Naive B cell (primary cell): ENCODE data around the gene KIR3DL3. TPM values are rescaled to one million over a fixed set of nuclear protein-coding genes. Genes with fewer than 3 reads are reported as not detected.
"Not testable (repeated sequence)": the region's sequence is repeated elsewhere in the genome, so short reads cannot be mapped to it uniquely, and the experiment has no call there.

Source experiments
- ATAC-seq, 2 donors: fragments of 150-1000 bp; cut with Tn5 transposase; 2 replicates each; pipeline ENCODE4 v1.10.0; 2021; ENCODE audit warnings: low read depth in 2 of 2, mild to moderate bottlenecking in 2 of 2, moderate library complexity in 2 of 2
- DNase-seq: peaks from one replicate; pipeline ENCODE4 v3.0.0; 2022
- H3K27ac Mint-ChIP-seq, 6 donors: one replicate each; pipeline ENCODE4 v1.8.0; 2020 to 2022; ENCODE audit warnings: mild to moderate bottlenecking in 6 of 6, mixed read lengths in 6 of 6, moderate library complexity in 5 of 6, inconsistent platforms in 2 of 6
- H3K27me3 Mint-ChIP-seq, 3 donors: one replicate each; pipeline ENCODE4 v1.8.0; 2021 to 2022; ENCODE audit warnings: mixed read lengths in 3 of 3, mild to moderate bottlenecking in 1 of 3
- H3K36me3 Mint-ChIP-seq, 2 donors: one replicate each; pipeline ENCODE4 v1.8.0; 2020 to 2022; ENCODE audit warnings: mixed read lengths in 2 of 2, inconsistent platforms in 1 of 2, mild to moderate bottlenecking in 1 of 2
- H3K4me1 Mint-ChIP-seq, 3 donors: one replicate each; pipeline ENCODE4 v1.8.0; 2020 to 2022; ENCODE audit warnings: mixed read lengths in 3 of 3, inconsistent platforms in 1 of 3, mild to moderate bottlenecking in 1 of 3, moderate library complexity in 1 of 3
- H3K4me3 Mint-ChIP-seq, 8 donors: one replicate each; pipeline ENCODE4 v1.8.0; 2020 to 2022; ENCODE audit warnings: mild to moderate bottlenecking in 8 of 8, mixed read lengths in 8 of 8, moderate library complexity in 8 of 8, inconsistent platforms in 2 of 8
- H3K9me3 Mint-ChIP-seq, 7 donors: one replicate each; pipeline ENCODE4 v1.8.0; 2020 to 2022; ENCODE audit warnings: mixed read lengths in 7 of 7, mild to moderate bottlenecking in 5 of 7, inconsistent platforms in 2 of 7, moderate library complexity in 1 of 7
- polyA plus RNA-seq, 6 donors: library from polyadenylated mRNA; unstranded; fragments of 300-500 nt; fragmentation: Illumina TruSeq; gene quantifications; one replicate each; pipeline ENCODE4 v1.2.3, GENCODE V29; 2021; ENCODE audit warnings: low read depth in 6 of 6

KIR3DL3 gene
- not detected for polyA plus RNA-seq

DNA sequence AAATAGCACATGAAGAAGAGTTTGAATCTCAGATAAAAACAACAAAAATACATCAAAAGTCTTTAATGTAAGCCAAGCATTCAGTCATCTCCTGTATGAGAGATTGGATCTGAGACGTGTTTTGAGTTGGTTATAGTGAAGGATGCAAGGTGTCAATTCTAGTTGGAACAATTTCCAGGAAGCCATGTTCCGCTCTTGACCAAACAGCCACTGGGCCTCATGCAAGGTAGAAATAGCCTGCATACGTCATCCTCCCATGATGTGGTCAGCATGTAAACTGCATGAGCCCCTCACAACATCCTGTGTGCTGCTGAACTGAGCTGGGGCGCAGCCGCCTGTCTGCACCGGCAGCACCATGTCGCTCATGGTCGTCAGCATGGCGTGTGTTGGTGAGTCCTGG lies at the start of gene KIR3DL3:
Gene KIR3DL3 (plus strand): TSS at position 301 of the 400 bp plus-strand sequence. CDS start 55 bp downstream, at position 356.
- no peak within 1 kb of the TSS for H3K4me3 Mint-ChIP-seq
- ATAC-seq (no peak), DNase-seq (no peak)
- peaks cover 5 to 6% of the 10 kb centered on the region in 2 donors for H3K36me3 Mint-ChIP-seq
- H3K27ac Mint-ChIP-seq, result no peak within 1 kb of the TSS
- peaks cover 18 to 43% (median 28%) of the 10 kb centered on the region in 3 donors for H3K27me3 Mint-ChIP-seq
- H3K4me1 Mint-ChIP-seq, result no peaks in the 10 kb centered on the region
- H3K9me3 Mint-ChIP-seq, result peaks cover 15 to 45% (median 28%) of the 10 kb centered on the region in 7 donors

DNA sequence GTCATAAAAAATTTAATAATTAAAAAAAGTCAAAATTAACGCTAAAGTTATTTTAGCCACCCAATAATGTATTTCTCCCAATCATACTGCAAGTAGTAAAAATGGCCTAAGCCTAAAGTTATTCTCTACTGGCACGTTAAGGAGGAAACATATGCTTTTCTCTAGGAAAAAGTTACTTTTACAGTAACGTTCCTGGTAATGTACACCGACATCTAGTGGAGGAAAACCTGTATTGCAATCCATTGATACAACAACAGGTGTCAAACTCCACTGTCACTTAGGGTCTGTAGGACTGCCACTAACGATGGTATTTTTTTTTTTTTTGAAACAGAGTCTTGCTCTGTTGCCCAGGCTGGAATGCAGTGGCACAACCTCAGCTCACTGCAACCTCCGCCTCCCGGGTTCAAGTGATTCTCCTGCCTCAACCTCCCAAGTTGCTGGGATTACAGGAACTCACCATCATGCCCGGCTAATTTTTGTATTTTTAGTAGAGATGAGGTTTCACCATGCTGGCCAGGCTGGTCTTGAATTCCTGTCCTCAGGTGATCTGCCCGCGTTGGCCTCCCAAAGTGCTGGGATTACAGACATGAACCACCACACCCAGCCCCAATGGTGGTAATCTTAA lies 47.9 kb upstream of the KIR3DL3 start:
- H3K9me3 Mint-ChIP-seq, H3K27ac Mint-ChIP-seq, H3K36me3 Mint-ChIP-seq, H3K4me1 Mint-ChIP-seq, H3K4me3 Mint-ChIP-seq: not testable (repeated sequence)
- ATAC-seq, result peak; percentile 32 to 54
- peak; percentile 43 for DNase-seq
- peaks cover 15 to 28% (median 21%) of the 10 kb centered on the region in 3 donors for H3K27me3 Mint-ChIP-seq

- no peak for DNase-seq
- no peak for ATAC-seq
- H3K9me3 Mint-ChIP-seq, result no peaks in the 10 kb centered on the region
- H3K4me1 Mint-ChIP-seq, result no peaks in the 10 kb centered on the region
- no peaks in the 10 kb centered on the region for H3K36me3 Mint-ChIP-seq
- peaks cover 17 to 37% (median 22%) of the 10 kb centered on the region in 3 donors for H3K27me3 Mint-ChIP-seq
- no peak overlapping the region for H3K4me3 Mint-ChIP-seq
- no peak overlapping the region for H3K27ac Mint-ChIP-seq
These were observed 47.0 kb upstream of the KIR3DL3 start for GRCh38 chr19:54677217-54677616.

GRCh38 chr19:54681596-54681995 lies 42.6 kb upstream of the KIR3DL3 start:
- H3K4me1 Mint-ChIP-seq, H3K36me3 Mint-ChIP-seq, H3K9me3 Mint-ChIP-seq, H3K4me3 Mint-ChIP-seq, ATAC-seq, DNase-seq: not testable (repeated sequence)
- H3K27me3 Mint-ChIP-seq, result peaks cover 31 to 63% (median 32%) of the 10 kb centered on the region in 3 donors
- peak overlapping the region in 1 of 6 donors; percentile 10 for H3K27ac Mint-ChIP-seq

DNA sequence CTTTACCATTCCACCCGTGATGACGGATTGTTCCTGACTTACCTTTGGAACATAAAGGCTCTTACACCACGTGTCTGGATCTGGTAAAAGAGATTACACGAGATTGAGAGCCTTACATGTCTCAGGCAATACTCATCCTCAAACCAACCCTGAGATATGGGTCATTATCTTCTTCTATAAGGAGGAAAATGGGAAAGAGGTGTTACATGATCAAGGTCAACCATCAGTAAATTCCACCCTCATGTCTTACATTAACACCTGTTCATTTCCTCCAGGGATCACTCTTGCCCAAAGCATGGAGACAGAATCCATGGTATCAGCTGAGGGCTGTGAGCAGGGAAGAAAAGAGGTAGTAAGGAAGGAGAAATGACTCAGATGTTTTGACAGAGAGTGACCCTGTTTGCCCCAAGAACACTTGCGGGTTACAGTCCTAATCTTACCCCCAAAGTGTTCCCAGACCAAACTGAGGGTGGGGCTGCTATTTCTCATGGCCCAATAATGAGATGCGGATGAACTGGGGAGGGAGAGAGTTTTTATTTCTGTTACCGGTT lies 41.9 kb upstream of the KIR3DL3 start:
- H3K4me1 Mint-ChIP-seq, result peaks cover 0 to 4% (median 0%) of the 10 kb centered on the region in 3 donors
- no peak overlapping the region for H3K27ac Mint-ChIP-seq
- DNase-seq (no peak), ATAC-seq (no peak)
- no peaks in the 10 kb centered on the region for H3K9me3 Mint-ChIP-seq
- no peak overlapping the region for H3K4me3 Mint-ChIP-seq
- peaks cover 35 to 66% (median 37%) of the 10 kb centered on the region in 3 donors for H3K27me3 Mint-ChIP-seq
- H3K36me3 Mint-ChIP-seq, result no peaks in the 10 kb centered on the region

- no peak for DNase-seq
- H3K27me3 Mint-ChIP-seq, result peaks cover 27 to 60% (median 42%) of the 10 kb centered on the region in 3 donors
- H3K4me3 Mint-ChIP-seq, result no peak overlapping the region
- H3K27ac Mint-ChIP-seq, result no peak overlapping the region
- ATAC-seq, result no peak
- H3K36me3 Mint-ChIP-seq, result no peaks in the 10 kb centered on the region
- peaks cover 0 to 4% (median 0%) of the 10 kb centered on the region in 3 donors for H3K4me1 Mint-ChIP-seq
- no peaks in the 10 kb centered on the region for H3K9me3 Mint-ChIP-seq
These were observed 39.7 kb upstream of the KIR3DL3 start for GRCh38 chr19:54684527-54684926.

- ATAC-seq (no peak), DNase-seq (no peak)
- H3K27me3 Mint-ChIP-seq, result peaks cover 46 to 71% (median 47%) of the 10 kb centered on the region in 3 donors
- H3K4me3 Mint-ChIP-seq, result no peak overlapping the region
- H3K36me3 Mint-ChIP-seq, result no peaks in the 10 kb centered on the region
- peaks cover 0 to 7% (median 0%) of the 10 kb centered on the region in 7 donors for H3K9me3 Mint-ChIP-seq
- no peak overlapping the region for H3K27ac Mint-ChIP-seq
- H3K4me1 Mint-ChIP-seq, result peaks cover 0 to 4% (median 3%) of the 10 kb centered on the region in 3 donors
These were observed 32.5 kb upstream of the KIR3DL3 start for GRCh38 chr19:54691582-54692297.

DNA sequence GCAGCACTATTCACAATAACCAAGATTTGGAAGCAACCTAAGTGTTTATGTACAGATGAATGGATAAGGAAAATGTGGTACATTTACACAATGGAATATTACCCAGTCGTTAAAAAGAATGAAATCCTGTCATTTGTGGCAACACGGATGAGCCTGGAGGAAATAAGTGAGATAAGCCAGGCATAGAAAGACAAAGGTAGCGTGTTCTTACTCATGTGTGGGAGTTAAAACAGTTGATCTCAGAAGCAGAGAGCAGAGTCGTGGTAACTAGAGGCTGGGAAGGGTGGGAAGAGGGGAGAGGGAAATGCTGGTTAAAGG lies 32.0 kb upstream of the KIR3DL3 start:
- no peak overlapping the region for H3K27ac Mint-ChIP-seq

GRCh38 chr19:54694648-54695047 lies 29.6 kb upstream of the KIR3DL3 start:
- no peak overlapping the region for H3K4me3 Mint-ChIP-seq
- H3K9me3 Mint-ChIP-seq, result peaks cover 0 to 7% (median 0%) of the 10 kb centered on the region in 7 donors
- no peaks in the 10 kb centered on the region for H3K36me3 Mint-ChIP-seq
- peaks cover 0 to 4% (median 3%) of the 10 kb centered on the region in 3 donors for H3K4me1 Mint-ChIP-seq
- DNase-seq, result no peak
- H3K27me3 Mint-ChIP-seq, result peaks cover 41 to 73% (median 55%) of the 10 kb centered on the region in 3 donors
- ATAC-seq, result no peak
- H3K27ac Mint-ChIP-seq, result no peak overlapping the region

More for the DNA sequence above, 32.0 kb upstream of the KIR3DL3 start:
- H3K27me3 Mint-ChIP-seq, result peaks cover 42 to 67% (median 44%) of the 10 kb centered on the region in 3 donors
- DNase-seq (no peak), ATAC-seq (no peak)
- H3K36me3 Mint-ChIP-seq, result no peaks in the 10 kb centered on the region
- H3K4me1 Mint-ChIP-seq, result peaks cover 0 to 4% (median 3%) of the 10 kb centered on the region in 3 donors
- peaks cover 0 to 7% (median 0%) of the 10 kb centered on the region in 7 donors for H3K9me3 Mint-ChIP-seq
- H3K4me3 Mint-ChIP-seq, result no peak overlapping the region

DNA sequence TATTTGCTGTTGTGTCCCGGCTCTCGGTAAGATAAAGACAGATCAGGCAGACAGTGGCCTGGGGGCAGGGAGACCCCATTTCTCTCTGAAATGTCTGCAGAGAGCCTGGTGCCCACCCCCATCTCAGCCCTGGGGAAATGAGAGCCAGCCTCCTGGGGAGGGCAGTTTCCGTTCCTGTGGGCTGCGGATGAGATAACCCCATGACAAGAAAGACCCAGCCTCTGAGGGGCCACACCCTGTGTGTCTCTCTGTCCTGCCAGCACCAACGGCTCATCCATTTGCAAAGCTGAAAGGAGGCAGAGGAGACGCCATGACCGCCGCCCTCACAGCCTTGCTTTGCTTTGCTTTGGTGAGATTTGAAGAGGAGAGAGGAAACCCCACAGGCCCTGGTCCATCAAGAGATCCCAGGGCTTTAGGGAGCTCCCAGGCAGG lies 28.1 kb upstream of the KIR3DL3 start:
- Mint-ChIP-seq H3K4me3 (peak overlapping the region in 1 of 8 donors; percentile 25), H3K27ac (no peak overlapping the region)

GRCh38 chr19:54696766-54697165 lies 27.5 kb upstream of the KIR3DL3 start:
- Mint-ChIP-seq H3K27ac (no peak overlapping the region), H3K9me3 (peaks cover 0 to 4% (median 0%) of the 10 kb centered on the region in 7 donors), H3K27me3 (peaks cover 46 to 76% (median 67%) of the 10 kb centered on the region in 3 donors), H3K4me1 (peaks cover 0 to 4% (median 0%) of the 10 kb centered on the region in 3 donors), H3K4me3 (no peak overlapping the region), H3K36me3 (no peaks in the 10 kb centered on the region)
- no peak for DNase-seq
- ATAC-seq, result no peak

More for the DNA sequence above, 28.1 kb upstream of the KIR3DL3 start:
- peaks cover 46 to 76% (median 67%) of the 10 kb centered on the region in 3 donors for H3K27me3 Mint-ChIP-seq
- ATAC-seq, result no peak
- no peaks in the 10 kb centered on the region for H3K36me3 Mint-ChIP-seq
- DNase-seq, result no peak
- peaks cover 0 to 4% (median 3%) of the 10 kb centered on the region in 3 donors for H3K4me1 Mint-ChIP-seq
- H3K9me3 Mint-ChIP-seq, result peaks cover 0 to 7% (median 0%) of the 10 kb centered on the region in 7 donors

DNA sequence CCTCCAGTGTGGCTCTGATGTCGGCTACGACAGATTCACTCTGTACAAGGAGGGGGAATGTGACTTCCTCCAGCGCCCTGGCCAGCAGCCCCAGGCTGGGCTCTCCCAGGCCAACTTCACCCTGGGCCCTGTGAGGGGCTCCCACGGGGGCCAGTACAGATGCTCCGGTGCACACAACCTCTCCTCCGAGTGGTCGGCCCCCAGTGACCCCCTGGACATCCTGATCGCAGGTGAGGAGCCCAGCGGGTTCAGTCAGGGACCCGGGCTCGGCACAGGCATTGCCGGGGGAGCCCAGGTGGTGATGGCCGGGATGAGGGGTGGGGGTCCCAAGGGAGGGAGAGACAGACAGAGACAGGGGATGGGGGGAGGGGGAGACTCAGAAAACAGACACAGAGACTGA lies 26.5 kb upstream of the KIR3DL3 start:
- DNase-seq, H3K36me3 Mint-ChIP-seq, H3K27ac Mint-ChIP-seq, H3K4me3 Mint-ChIP-seq, H3K4me1 Mint-ChIP-seq, ATAC-seq, H3K9me3 Mint-ChIP-seq: not testable (repeated sequence)
- H3K27me3 Mint-ChIP-seq, result peaks cover 44 to 70% (median 60%) of the 10 kb centered on the region in 3 donors

DNA sequence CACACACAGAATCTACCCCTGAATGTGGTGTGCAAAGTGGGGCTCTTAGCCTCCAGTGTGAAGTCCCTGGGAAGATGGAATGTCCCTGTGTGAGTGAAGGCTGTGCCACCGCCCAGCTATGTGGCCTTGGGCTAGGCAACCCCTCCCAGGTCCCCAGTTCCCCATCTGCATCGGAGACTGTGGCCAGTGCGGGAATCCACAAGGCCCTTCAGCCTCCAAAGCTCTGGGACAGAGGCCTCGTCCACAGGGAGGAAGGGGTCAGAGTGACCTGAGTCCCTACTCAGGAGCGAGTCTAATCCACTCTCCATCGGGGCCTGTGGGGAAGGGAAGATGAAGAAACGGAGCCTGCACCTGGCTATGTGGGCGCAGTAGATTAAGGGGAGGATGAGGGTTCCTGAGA lies 19.3 kb upstream of the KIR3DL3 start:
- no peaks in the 10 kb centered on the region for H3K9me3 Mint-ChIP-seq
- H3K36me3 Mint-ChIP-seq, result no peaks in the 10 kb centered on the region
- peak overlapping the region in 1 of 6 donors; percentile 71 for H3K27ac Mint-ChIP-seq
- DNase-seq (no peak), ATAC-seq (no peak)
- no peak overlapping the region for H3K4me3 Mint-ChIP-seq
- H3K27me3 Mint-ChIP-seq, result peaks cover 16 to 52% (median 43%) of the 10 kb centered on the region in 3 donors
- no peaks in the 10 kb centered on the region for H3K4me1 Mint-ChIP-seq
